Inflammatory macrophage (primary cell): ENCODE results near the gene POGLUT3.

Source experiments
- DNase-seq, 2 donors: peaks; one replicate each; pipeline ENCODE4 v3.0.0-alpha.2; 2020 to 2022

POGLUT3 gene

DNA sequence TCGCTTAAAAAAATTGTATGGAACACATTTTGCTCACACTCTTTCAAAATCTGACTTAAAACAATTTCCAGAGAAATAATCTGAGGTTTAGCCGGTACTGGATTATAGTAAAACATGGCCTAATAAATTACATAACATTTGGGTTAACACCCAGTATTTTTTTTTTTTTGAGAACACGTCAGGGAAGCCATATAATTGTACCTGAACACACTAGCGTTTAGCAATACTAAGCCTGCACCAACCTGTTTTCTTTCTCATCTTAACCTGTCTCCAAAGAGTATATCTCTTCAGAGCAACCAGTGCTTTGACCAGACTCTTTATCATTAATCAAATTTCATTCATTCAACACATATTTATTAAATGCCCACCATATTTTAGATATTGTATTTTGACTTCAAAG, 2.0 kb upstream of the POGLUT3 start:
- no peak for DNase-seq

DNA sequence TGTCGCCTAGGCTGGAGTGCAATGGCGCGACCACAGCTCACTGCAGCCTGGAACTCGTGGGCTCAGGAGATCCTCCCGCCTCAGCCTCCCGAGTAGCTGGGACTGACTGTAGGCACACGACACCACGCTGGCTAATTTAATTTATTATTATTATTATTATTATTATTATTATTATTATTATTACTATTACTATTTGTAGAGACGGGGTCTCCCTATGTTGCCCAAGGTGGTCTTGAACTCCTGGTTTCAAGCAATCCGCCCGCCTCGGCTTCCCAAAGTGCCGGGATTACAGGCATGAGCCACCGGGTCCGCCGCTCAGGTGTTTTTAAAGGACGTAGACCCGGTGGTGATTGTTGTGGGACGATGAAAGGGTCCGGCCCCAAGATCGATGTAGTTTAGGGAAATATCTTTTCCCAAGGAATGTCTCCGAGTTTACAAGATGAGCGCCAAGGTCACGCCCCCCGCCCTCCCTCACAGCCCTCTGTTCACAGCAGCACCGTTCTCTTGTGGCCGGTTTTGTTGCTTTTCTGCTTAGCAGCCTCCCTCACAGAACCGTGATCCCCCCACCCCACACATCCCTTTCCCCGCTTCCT, 728 bp upstream of the POGLUT3 start:
- no peak for DNase-seq

DNA sequence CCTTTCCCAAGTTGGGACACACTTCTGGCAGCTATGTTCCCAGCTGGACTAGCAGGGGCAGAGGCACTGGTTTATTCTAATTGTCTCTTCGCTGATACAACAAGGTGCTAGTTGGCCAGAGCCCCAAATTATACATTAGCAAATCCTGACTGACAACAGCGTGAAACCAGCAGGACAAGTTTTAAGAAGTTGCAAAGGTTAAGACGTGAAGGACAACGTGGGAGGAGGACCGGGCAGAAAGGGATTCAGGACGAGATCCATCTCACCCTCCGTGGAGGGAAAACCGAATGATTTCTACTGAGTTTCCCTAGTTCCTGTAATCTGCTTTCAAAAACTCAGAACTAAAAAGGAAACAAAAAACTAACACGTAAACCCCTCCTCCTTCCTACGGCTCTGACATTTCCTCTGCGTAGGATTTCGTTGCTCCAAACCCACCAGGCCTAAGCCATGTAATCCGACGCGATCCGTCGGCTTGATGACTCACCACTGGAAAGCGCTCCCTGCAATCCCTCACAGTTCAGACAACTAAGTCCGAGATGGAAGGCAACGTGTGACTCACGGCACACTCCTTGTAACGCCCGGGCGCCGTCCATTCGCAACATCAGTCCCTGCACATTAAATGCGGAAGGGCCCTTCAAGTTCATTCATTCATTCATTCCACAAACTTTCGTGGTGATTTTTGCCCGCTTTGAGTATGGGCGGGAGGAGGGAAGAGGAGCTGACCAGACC, 703 bp downstream of the POGLUT3 start:
- DNase-seq = peak; percentile 97 to 99

DNA sequence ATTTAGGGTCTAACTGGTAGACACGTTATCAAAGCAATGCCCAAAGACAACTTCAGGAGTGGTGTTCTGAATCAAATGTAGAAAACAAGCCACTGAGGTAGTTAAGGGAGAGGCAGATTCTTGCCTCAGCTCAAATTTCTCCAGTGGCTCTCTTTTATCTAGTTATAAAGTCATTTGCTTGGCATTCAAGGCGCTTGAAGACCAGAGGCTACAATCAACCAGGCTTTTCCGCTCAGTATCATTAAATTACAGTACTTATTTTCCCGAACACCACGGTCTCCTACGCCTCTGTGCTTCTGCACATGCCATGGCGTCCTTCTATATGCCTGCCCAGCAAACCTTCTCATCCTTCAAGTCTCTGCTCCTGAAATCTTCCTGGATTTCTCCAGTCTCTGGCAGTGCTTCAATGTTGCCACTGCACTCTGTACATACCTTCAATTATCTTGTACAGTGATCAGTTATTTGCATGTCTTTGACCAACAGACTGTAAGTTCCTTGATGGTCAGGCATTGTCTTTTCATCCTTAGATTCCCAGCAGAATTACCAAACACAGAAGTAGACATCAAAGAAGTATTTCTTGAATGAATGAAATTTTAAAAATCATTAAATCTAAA, 1.4 kb downstream of the POGLUT3 start:
- DNase-seq = no peak

DNA sequence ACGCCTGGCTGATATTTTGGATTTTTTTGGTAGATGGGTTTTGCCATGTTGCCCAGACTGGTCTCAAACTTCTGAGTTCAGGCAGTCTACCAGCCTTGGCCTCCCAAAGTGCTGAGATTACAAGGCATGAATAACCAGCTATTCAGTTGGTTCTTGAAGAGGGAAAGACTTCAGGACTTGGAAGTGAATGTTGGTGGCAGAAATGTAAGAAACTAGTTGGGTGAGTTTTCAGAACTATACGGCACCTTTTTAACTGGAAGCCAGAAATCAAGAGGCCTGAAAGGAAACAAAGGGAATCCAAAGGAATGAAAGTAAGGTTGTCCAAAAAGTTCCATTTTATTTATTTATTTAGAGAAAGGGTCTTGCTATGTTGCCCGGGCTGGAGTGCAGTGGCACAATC, 2.9 kb downstream of the POGLUT3 start:
- DNase-seq = no peak

DNA sequence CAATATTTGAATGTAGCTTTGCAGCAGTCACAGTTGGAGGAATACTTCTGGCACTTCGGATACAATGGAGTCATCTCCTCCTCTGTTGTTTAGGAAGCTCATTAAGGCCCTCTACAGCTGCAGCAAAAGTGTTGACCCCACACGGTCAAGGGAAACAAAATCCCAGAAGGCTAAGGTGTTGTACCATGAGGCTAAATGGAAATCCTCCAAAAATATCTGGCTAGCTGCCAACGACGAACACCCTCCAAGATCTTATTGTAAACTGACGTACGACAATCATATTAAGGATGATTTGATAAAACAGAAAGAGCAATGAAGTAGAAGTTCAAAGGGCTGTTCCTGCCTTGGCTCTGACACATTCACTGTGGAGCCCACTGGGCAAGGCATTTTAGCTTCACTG, 4.0 kb downstream of the POGLUT3 start:
- DNase-seq = no peak

DNA sequence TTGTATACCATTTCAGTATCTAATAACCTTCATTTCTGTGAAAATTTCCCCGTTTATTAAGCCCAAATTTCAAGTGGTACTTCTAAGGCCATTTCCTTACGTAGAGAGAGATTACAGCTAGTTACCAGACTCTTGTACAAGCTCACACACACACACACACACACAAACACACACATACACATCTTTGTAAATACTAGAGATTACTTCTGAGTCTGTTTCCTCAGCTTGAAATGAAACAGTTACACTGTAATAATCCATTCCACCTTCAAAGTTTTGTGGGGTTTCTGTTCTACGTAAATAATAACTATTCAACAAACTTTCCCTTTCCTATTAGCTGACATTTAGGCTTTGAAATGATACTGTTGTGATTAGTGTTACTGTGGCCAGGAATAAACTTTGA, 6.2 kb downstream of the POGLUT3 start:
- DNase-seq = no peak

DNA sequence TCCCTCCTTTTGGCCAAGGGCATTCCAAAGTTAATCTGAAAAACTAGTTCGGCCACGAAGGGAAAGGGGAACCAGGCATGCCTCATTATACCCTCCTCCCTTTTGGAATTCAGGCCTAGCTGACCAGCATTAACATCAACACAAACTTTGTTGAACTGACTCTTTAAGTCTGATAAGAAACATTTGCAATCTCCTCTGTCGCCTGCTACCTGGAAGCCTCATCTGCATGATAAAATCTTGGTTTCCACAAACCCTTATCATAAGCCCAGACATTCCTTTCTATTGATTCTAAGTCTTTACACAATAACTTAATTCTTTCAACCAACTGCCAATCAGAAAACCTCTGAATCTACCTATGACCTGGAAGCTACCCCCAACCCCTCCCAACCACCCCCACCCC, 11.4 kb downstream of the POGLUT3 start:
- no peak for DNase-seq

DNA sequence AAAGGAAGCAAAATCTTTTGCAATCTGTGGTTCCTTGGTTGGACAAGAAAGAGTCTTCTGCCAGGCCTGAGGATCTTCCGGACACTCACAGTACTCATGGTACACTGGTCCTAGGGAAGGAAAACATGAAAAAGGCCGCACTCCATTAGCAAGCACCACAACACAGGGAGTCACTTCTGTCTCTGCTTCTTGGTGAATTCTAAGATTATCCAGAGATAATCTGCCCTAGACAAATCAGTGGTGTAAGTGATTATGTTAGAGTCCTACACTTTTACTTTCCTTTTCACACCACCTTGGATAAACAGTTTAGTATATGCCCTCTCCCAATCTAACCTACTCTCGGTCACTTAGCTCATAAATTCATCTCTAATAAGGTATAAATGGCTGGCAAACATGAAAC, 11.9 kb downstream of the POGLUT3 start:
- DNase-seq = no peak

DNA sequence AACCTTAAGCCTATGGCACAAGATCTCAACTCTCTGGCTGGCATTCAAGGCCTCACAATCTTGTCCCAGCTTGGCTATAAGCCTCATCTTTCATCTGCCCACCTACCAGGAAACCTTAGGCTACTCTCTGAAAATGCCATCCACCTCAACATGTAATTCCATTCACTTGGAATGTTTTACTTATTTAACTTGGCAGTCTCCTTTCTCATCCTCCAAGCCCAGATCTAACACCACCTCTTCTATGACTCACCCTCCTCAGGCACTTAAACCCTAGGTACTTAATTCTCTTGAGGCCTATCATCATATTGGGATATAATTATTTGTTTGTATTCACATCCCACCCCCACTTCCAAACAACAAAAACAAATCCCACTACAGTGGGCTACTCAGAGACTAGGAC, 15.0 kb downstream of the POGLUT3 start:
- DNase-seq = no peak

DNA sequence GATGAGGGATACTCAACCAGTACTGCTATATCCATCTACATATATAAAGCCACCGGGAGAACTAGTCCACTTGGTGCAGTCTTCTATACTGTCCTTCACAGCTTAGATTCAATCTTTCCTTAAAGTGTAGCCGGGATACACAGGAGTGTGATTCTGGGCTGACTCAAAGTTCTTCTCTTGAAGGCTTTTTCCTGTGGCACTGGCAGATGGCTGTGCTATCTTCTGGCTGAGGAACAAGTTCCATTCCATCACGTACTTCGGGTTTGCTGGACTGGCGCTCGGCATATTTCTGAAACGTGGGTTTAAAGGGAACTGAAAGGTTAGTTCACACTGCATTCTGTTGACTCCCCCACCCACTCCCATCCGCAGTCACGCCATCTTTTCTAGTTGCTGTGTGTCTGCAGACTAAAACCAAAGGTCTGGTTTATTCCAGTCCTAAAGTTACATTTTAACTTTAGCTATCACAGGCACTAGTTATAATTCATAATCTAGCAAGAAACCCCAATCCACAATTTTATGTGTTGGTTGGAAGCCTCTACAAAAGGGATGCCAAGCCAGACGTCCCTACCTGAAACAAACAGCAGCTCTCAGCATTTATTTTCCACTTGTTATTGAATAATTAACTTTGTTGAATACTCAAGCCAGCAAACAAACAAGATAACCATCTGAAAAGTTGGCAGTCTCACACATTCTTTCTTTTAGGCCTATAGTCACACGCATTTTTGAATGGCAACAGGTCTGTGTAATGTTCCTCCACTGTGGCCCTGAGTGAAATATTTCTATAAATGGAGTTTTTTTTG, 23.3 kb downstream of the POGLUT3 start:
- DNase-seq = peak in 1 of 2 donors; percentile 39

DNA sequence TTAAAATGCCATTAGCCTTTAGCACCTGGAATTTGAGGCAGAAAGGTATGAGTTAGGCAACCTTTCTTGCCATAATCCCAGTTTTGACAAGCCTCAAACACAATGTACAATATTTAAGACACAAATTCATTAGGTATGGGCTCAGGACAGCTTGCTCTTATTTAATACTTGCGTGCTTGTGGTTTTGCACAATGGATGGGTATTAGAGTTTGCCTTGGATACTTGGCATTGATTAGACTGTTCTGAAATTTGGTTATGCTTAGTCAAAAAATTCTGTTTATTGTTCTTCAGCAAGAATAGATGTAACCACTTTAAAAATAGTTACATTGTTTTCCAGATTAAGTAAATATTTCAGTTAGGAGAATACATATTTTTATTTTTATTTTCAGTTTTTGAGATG, 25.5 kb downstream of the POGLUT3 start:
- DNase-seq = no peak

DNA sequence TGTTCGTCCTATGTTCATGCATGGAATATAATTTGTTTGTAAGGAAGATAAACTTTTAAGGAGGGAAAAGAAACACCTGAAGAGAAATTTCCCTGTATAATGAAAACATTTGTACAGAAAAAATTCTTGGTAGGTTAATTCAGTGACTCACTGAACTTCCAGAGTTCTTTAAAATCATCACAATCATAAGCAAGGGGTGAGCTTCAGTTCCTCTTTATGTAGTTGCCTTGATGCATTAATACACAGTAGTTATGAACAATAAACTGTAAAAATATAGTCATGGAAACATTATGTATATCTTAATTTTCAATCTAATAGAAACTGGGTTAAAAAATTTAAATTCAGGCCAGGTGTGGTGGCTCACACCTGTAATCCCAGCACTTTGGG, 29.7 kb downstream of the POGLUT3 start:
- peak; percentile 2 to 24 for DNase-seq

DNA sequence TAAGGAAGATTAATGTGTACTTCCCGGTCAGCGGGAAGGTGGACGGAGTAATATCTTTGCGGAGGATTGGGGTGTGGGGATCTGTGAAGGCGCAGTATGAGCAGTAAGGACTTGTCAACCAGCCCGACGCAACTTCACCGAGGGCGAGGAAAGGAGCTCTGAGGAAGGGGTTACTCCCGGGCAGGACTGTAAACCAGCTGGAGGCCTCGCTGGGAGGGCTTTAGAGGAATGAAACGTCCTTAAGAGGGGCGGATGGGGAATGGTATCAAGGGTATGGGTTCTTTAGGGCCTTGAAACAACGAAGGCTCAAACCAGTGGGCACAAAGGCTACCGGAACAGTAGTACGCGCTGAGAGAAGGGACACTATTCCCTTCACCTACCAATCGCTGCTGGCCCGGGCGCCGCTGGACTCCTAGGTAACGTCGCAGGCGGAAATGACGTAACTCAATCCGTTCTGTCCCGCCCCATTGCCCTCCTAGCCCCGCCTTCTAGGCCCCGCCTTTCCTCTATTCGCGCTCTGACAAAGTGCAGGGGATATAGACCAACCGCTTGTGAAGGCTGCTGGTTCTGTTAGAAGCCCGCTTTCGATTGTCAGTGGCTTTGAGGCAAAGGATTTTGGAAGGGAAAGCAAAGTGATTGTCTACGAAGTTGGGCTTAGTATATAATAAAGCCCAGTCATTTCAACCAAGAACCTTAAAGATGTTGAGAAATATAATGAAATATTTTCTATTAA, 30.9 kb downstream of the POGLUT3 start, which contains the start of gene C11orf65:
Gene C11orf65 (minus strand): TSS at position 439 of the 733 bp plus-strand sequence. CDS start 5,970 bp downstream, outside the sequence.
- DNase-seq = peak; percentile 97

DNA sequence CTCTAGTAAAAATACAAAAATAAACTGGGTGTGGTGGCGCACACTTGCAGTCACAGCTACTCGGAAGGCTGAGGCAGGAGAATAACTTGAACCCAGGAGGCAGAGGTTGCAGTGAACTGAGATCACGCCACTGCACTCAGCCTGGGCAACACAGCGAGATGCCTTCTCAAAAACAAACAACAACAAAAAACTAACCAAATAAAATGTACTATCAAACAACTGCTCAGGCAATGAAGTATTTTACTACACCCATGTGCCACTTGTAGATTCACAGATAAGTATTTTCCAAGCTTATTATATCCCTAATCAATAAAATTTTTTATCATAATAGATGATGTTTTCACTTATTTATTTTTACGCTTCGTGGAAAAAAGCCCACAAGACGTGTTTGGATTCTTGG, 31.8 kb downstream of the POGLUT3 start:
- DNase-seq = no peak

DNA sequence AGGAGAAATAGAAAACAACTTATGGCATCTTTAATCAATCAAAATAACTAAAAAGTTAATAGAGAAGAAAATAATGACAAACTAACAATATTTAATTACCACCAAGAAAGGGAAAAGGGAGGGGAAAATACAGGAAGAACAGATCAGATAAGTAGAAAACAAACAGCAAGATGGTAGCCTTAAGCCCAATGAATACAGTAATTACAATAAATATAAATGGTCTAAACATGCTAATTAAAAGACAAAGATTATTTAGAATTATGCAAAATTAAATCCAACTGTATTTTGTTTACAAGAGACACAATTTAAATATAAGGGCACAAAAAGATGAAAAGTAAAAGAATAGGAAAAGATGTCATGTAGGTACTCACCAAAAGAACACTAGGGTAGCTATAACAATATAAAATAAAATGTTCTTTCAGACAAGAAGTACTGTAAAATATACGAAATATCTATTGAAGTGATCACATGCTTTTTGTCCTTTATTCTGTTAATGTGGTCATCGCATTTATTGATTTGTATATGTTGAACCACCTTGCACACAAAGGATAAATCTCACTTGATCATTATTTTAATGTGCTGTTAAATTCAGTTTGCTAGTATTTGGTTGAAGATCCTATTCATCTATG, 44.9 kb downstream of the POGLUT3 start:
- DNase-seq = no peak
